Activated CD4-positive, alpha-beta T cell treated with anti-CD3 and anti-CD28 coated beads, Interleukin-2, amount 50 U/mL, for 16 hours (primary cell): ENCODE measurements around the gene FYB2.
A peak's percentile ranks its signal among the peaks of the same experiment; 100 is the strongest.

ENCODE experiments used
- DNase-seq: peaks from one replicate; pipeline ENCODE4 v3.0.0-alpha.2; 2020

The FYB2 gene

GRCh38 chr1:56707379-56707778, 111.8 kb downstream of the FYB2 start:
- DNase-seq = no peak

GRCh38 chr1:56703747-56704146, 115.5 kb downstream of the FYB2 start:
- no peak for DNase-seq

GRCh38 chr1:56696663-56697062, 122.5 kb downstream of the FYB2 start:
- no peak for DNase-seq

- DNase-seq = peak; percentile 65
Observed at GRCh38 chr1:56688522-56689026, 130.6 kb downstream of the FYB2 start.

- no peak for DNase-seq
Observed at GRCh38 chr1:56686169-56686568, 133.0 kb downstream of the FYB2 start.

- no peak for DNase-seq
Observed at GRCh38 chr1:56683569-56683968, 135.6 kb downstream of the FYB2 start.

- DNase-seq = no peak
Observed at GRCh38 chr1:56676571-56677035, 142.6 kb downstream of the FYB2 start.

- no peak for DNase-seq
Observed at GRCh38 chr1:56675763-56676162, 143.4 kb downstream of the FYB2 start.

GRCh38 chr1:56672579-56672978, 146.6 kb downstream of the FYB2 start:
- no peak for DNase-seq

GRCh38 chr1:56671542-56671941, 147.7 kb downstream of the FYB2 start:
- DNase-seq = no peak

- no peak for DNase-seq
Observed at GRCh38 chr1:56671085-56671484, 148.1 kb downstream of the FYB2 start.

GRCh38 chr1:56670350-56670749, 148.9 kb downstream of the FYB2 start:
- no peak for DNase-seq
